Gastroesophageal sphincter (tissue), 4 donors: ENCODE data around the gene ARPC5L. TPM values are rescaled to one million over a fixed set of nuclear protein-coding genes. Genes with fewer than 3 reads are reported as not detected.

Source experiments
- ATAC-seq: fragments of 150-250 bp; one replicate; pipeline ENCODE4 v1.9.1; 2016; ENCODE audit warnings: mild to moderate bottlenecking, moderate library complexity
- H3K27ac ChIP-seq, 4 donors: fragments of 200-600 bp; sonication (generic) in 3 of 4; 1 replicate in 3 of 4; 2 replicates in 1 of 4; pipeline ENCODE4 v1.5.1; 2016 to 2019
- H3K27me3 ChIP-seq: fragments of 200-600 bp; sonication (generic); one replicate; pipeline ENCODE4 v1.5.1; 2019
- H3K36me3 ChIP-seq, 2 donors: fragments of 200-600 bp; sonication (generic); one replicate each; pipeline ENCODE4 v1.5.1; 2019; ENCODE audit warnings: control low read depth in 1 of 2
- H3K4me1 ChIP-seq, 3 donors: fragments of 200-600 bp; sonication (generic); 1 replicate in 2 of 3; 2 replicates in 1 of 3; pipeline ENCODE4 v1.5.1; 2016 to 2019; ENCODE audit warnings: control low read depth in 2 of 3
- H3K4me3 ChIP-seq, 2 donors: fragments of 200-600 bp; sonication (generic); one replicate each; pipeline ENCODE4 v1.5.1; 2019; ENCODE audit warnings: mild to moderate bottlenecking in 1 of 2, moderate library complexity in 1 of 2
- H3K9me3 ChIP-seq, 3 donors: fragments of 200-600 bp; sonication (generic); one replicate each; pipeline ENCODE4 v1.5.1; 2017 to 2019; ENCODE audit warnings: control low read depth in 2 of 3
- CTCF ChIP-seq, 4 experiments: fragments of 200-600 bp in 2 of 4; fragments of 450-650 bp in 2 of 4; sonication (generic) in 1 of 4; IDR thresholded peaks; one replicate each; pipeline ENCODE4 v1.5.1; 2017 to 2019; ENCODE audit warnings: antibody characterized with exemption in 4 of 4, mild to moderate bottlenecking in 2 of 4, moderate library complexity in 2 of 4
- EP300 ChIP-seq: sonication (generic); formaldehyde crosslinking; IDR thresholded peaks from one replicate; pipeline ENCODE4 v1.6.1; 2017; ENCODE audit warnings: antibody characterized with exemption, mild to moderate bottlenecking
- POLR2A ChIP-seq, 2 donors: fragments of 450-650 bp; IDR thresholded peaks; one replicate each; pipeline ENCODE4 v1.6.1; 2017; ENCODE audit warnings: antibody characterized with exemption in 2 of 2, mild to moderate bottlenecking in 2 of 2, moderate library complexity in 1 of 2
- POLR2AphosphoS5 ChIP-seq: sonication (generic); formaldehyde crosslinking; IDR thresholded peaks from one replicate; pipeline ENCODE4 v1.6.1; 2017; ENCODE audit warnings: antibody characterized with exemption
- WGBS, 2 donors: methylation state at CpG; one replicate each; pipeline ENCODE4 v1.1.5; 2018; ENCODE audit warnings: low coverage in 1 of 2; 5-methylcytosine and 5-hydroxymethylcytosine counted together
- total RNA-seq, 4 donors: library from RNA; depleted of rRNA; stranded (reverse); fragments of >200 nt; gene quantifications; one replicate each; pipeline ENCODE4 v1.1.0, GENCODE V29; 2016

ARPC5L gene
- total RNA-seq, 4 donors from 2014 or later, result 19.9 to 27.6 (median 20.3) TPM

- Histone ChIP-seq H3K36me3 (peaks cover 0 to 48% of the 10 kb centered on the region in 2 donors), H3K4me1 (peaks cover 0 to 41% (median 13%) of the 10 kb centered on the region in 3 donors), H3K9me3 (no peaks in the 10 kb centered on the region), H3K27ac (peak overlapping the region in 3 of 4 donors; percentile 91 to 92 (median 91)), H3K27me3 (no peaks in the 10 kb centered on the region), H3K4me3 (peak overlapping the region; percentile 63 to 84)
- ATAC-seq, result no peak
- WGBS, 2 donors, result 13 to 20% methylated on average over 3 to 5 of the region's 12 CpGs
- TF ChIP-seq POLR2A (IDR thresholded peaks at IDR 0.05) (no peak), POLR2AphosphoS5 (no peak), CTCF (IDR thresholded peaks at IDR 0.05) (no peak), EP300 (no peak)
These were observed 1.2 kb upstream of the ARPC5L start for GRCh38 chr9:124860582-124861341.

GRCh38 chr9:124863371-124863871 is 1.5 kb downstream of the ARPC5L start:
- H3K27me3 ChIP-seq, result no peaks in the 10 kb centered on the region
- peaks cover 0 to 50% (median 18%) of the 10 kb centered on the region in 3 donors for H3K4me1 ChIP-seq
- 55 to 56% methylated on average over 3 to 6 of the region's 7 CpGs for WGBS, 2 donors
- H3K36me3 ChIP-seq, result peaks cover 0 to 22% of the 10 kb centered on the region in 2 donors
- TF ChIP-seq POLR2A (IDR thresholded peaks at IDR 0.05) (no peak), EP300 (no peak), POLR2AphosphoS5 (no peak), CTCF (IDR thresholded peaks at IDR 0.05) (no peak)
- H3K4me3 ChIP-seq, result no peak overlapping the region
- no peaks in the 10 kb centered on the region for H3K9me3 ChIP-seq
- H3K27ac ChIP-seq, result peak overlapping the region in 3 of 4 donors; percentile 13 to 92 (median 91)
- no peak for ATAC-seq

GRCh38 chr9:124868511-124869465 is 6.9 kb downstream of the ARPC5L start:
- Histone ChIP-seq H3K36me3 (peaks cover 0 to 6% of the 10 kb centered on the region in 2 donors), H3K4me1 (peaks cover 3 to 57% (median 37%) of the 10 kb centered on the region in 3 donors), H3K27me3 (no peaks in the 10 kb centered on the region), H3K27ac (peak overlapping the region; percentile 87 to 98 (median 96)), H3K9me3 (no peaks in the 10 kb centered on the region), H3K4me3 (peak overlapping the region; percentile 67 to 97)
- ATAC-seq, result peak; percentile 96
- TF ChIP-seq POLR2AphosphoS5 (peak; percentile 95), EP300 (no peak), POLR2A (IDR thresholded peaks at IDR 0.05) (peak; percentile 87 to 89), CTCF (IDR thresholded peaks at IDR 0.05) (peak in 1 of 4 experiments; percentile 3)
- 0% methylated on average over 4 to 9 of the region's 101 CpGs for WGBS, 2 donors

GRCh38 chr9:124869466-124869985 is 7.6 kb downstream of the ARPC5L start:
- ATAC-seq, result peak; percentile 6
- WGBS, 2 donors, result 7% methylated on average over 3 of the region's 41 CpGs; no CpG with 5 or more reads in 1 of the 2 donors
- peaks cover 3 to 62% (median 37%) of the 10 kb centered on the region in 3 donors for H3K4me1 ChIP-seq

More at GRCh38 chr9:124869466-124869985, 7.6 kb downstream of the ARPC5L start:
- no peaks in the 10 kb centered on the region for H3K9me3 ChIP-seq
- peaks cover 0 to 13% of the 10 kb centered on the region in 2 donors for H3K36me3 ChIP-seq
- no peaks in the 10 kb centered on the region for H3K27me3 ChIP-seq
- TF ChIP-seq EP300 (no peak), POLR2AphosphoS5 (no peak), CTCF (IDR thresholded peaks at IDR 0.05) (no peak), POLR2A (IDR thresholded peaks at IDR 0.05) (no peak)
- H3K4me3 ChIP-seq, result peak overlapping the region; percentile 67 to 97
- peak overlapping the region; percentile 87 to 98 (median 96) for H3K27ac ChIP-seq
